T-helper 17 cell (primary cell): Measurements from ENCODE around the gene NTRK1. TPM values are rescaled to one million over a fixed set of nuclear protein-coding genes. Genes with fewer than 3 reads are reported as not detected.

Source experiments
- ATAC-seq: fragments of 150-1000 bp; cut with Tn5 transposase; 2 replicates; pipeline ENCODE4 v1.10.0; 2021; ENCODE audit warnings: mild to moderate bottlenecking, moderate library complexity
- DNase-seq, 3 donors: peaks; one replicate each; pipeline versions ENCODE4 v3.0.0 to v3.0.0-alpha.2; 2020 to 2021
- H3K9me3 ChIP-seq: one replicate; pipeline ENCODE4 v1.7.0; 2013; ENCODE audit warnings: low read length, mild to moderate bottlenecking; ENCODE audit not compliant: control insufficient read depth, poor library complexity, severe bottlenecking
- H3K27ac Mint-ChIP-seq: one replicate; pipeline ENCODE4 v1.8.0; 2022; ENCODE audit warnings: mild to moderate bottlenecking, moderate library complexity, mixed read lengths
- H3K27me3 Mint-ChIP-seq: one replicate; pipeline ENCODE4 v1.8.0; 2022; ENCODE audit warnings: mixed read lengths
- H3K36me3 Mint-ChIP-seq: one replicate; pipeline ENCODE4 v1.8.0; 2022; ENCODE audit warnings: low read depth, mixed read lengths
- H3K4me1 Mint-ChIP-seq: one replicate; pipeline ENCODE4 v1.8.0; 2022; ENCODE audit warnings: mild to moderate bottlenecking, mixed read lengths
- H3K4me3 Mint-ChIP-seq: one replicate; pipeline ENCODE4 v1.8.0; 2022; ENCODE audit warnings: mild to moderate bottlenecking, moderate library complexity, mixed read lengths
- total RNA-seq, 4 donors: library from RNA in 2 of 4; stranded (reverse) in 2 of 4; gene quantifications; one replicate each; pipeline ENCODE4 v1.2.3 and lab custom pipeline; 2022 to 2026

Gene NTRK1
- total RNA-seq, 2 donors from 2014 or later, result 0.34 to 0.67 TPM

GRCh38 chr1:156865865-156866248 is 5.2 kb downstream of the NTRK1 start:
- Mint-ChIP-seq H3K27me3 (peaks cover 54% of the 10 kb centered on the region), H3K36me3 (peaks cover 4% of the 10 kb centered on the region), H3K4me1 (peaks cover 25% of the 10 kb centered on the region), H3K27ac (no peak overlapping the region), H3K4me3 (no peak overlapping the region)
- no peak for DNase-seq
- no peaks in the 10 kb centered on the region for H3K9me3 ChIP-seq
- ATAC-seq, result no peak

GRCh38 chr1:156866249-156866909 is 5.7 kb downstream of the NTRK1 start:
- H3K9me3 ChIP-seq, result no peaks in the 10 kb centered on the region
- H3K4me1 Mint-ChIP-seq, result peaks cover 26% of the 10 kb centered on the region
- H3K36me3 Mint-ChIP-seq, result peaks cover 4% of the 10 kb centered on the region
- H3K27me3 Mint-ChIP-seq, result peaks cover 54% of the 10 kb centered on the region
- no peak overlapping the region for H3K4me3 Mint-ChIP-seq
- no peak for DNase-seq
- ATAC-seq, result no peak
- H3K27ac Mint-ChIP-seq, result no peak overlapping the region

GRCh38 chr1:156868341-156868740 is 7.7 kb downstream of the NTRK1 start:
- ATAC-seq (no peak), DNase-seq (no peak)
- Mint-ChIP-seq H3K4me3 (no peak overlapping the region), H3K27me3 (peaks cover 36% of the 10 kb centered on the region), H3K36me3 (peaks cover under 1% of the 10 kb centered on the region), H3K4me1 (peaks cover 20% of the 10 kb centered on the region), H3K27ac (no peak overlapping the region)
- H3K9me3 ChIP-seq, result no peaks in the 10 kb centered on the region

- H3K36me3 Mint-ChIP-seq, result no peaks in the 10 kb centered on the region
- DNase-seq (no peak), ATAC-seq (no peak)
- no peak overlapping the region for H3K27ac Mint-ChIP-seq
- no peaks in the 10 kb centered on the region for H3K9me3 ChIP-seq
- H3K4me3 Mint-ChIP-seq, result no peak overlapping the region
- H3K4me1 Mint-ChIP-seq, result peaks cover 17% of the 10 kb centered on the region
- peaks cover 35% of the 10 kb centered on the region for H3K27me3 Mint-ChIP-seq
Observed at GRCh38 chr1:156869455-156869854, 8.8 kb downstream of the NTRK1 start.

- Mint-ChIP-seq H3K4me3 (no peak overlapping the region), H3K27me3 (peaks cover 48% of the 10 kb centered on the region), H3K27ac (no peak overlapping the region), H3K36me3 (peaks cover 3% of the 10 kb centered on the region), H3K4me1 (peaks cover 14% of the 10 kb centered on the region)
- no peak for DNase-seq
- ATAC-seq, result no peak
- no peaks in the 10 kb centered on the region for H3K9me3 ChIP-seq
Observed at GRCh38 chr1:156873659-156874058, 13.0 kb downstream of the NTRK1 start.

GRCh38 chr1:156874142-156874541 is 13.5 kb downstream of the NTRK1 start:
- Mint-ChIP-seq H3K27ac (no peak overlapping the region), H3K4me3 (no peak overlapping the region), H3K36me3 (peaks cover 3% of the 10 kb centered on the region), H3K27me3 (peaks cover 51% of the 10 kb centered on the region), H3K4me1 (peaks cover 14% of the 10 kb centered on the region)
- no peak for DNase-seq
- ATAC-seq, result no peak
- H3K9me3 ChIP-seq, result no peaks in the 10 kb centered on the region

GRCh38 chr1:156874572-156875340 is 14.1 kb downstream of the NTRK1 start:
- H3K9me3 ChIP-seq, result no peaks in the 10 kb centered on the region
- DNase-seq (no peak), ATAC-seq (no peak)
- no peak overlapping the region for H3K27ac Mint-ChIP-seq
- H3K4me1 Mint-ChIP-seq, result peaks cover 14% of the 10 kb centered on the region
- H3K4me3 Mint-ChIP-seq, result no peak overlapping the region
- peaks cover 3% of the 10 kb centered on the region for H3K36me3 Mint-ChIP-seq
- peaks cover 49% of the 10 kb centered on the region for H3K27me3 Mint-ChIP-seq

GRCh38 chr1:156875341-156875615 is 14.6 kb downstream of the NTRK1 start:
- no peak overlapping the region for H3K27ac Mint-ChIP-seq
- ATAC-seq, result no peak

GRCh38 chr1:156876281-156876680 is 15.6 kb downstream of the NTRK1 start:
- Mint-ChIP-seq H3K36me3 (peaks cover 3% of the 10 kb centered on the region), H3K27ac (no peak overlapping the region), H3K4me1 (peaks cover 11% of the 10 kb centered on the region), H3K4me3 (no peak overlapping the region), H3K27me3 (peaks cover 62% of the 10 kb centered on the region)
- no peak for DNase-seq
- no peaks in the 10 kb centered on the region for H3K9me3 ChIP-seq
- no peak for ATAC-seq

More at GRCh38 chr1:156875341-156875615, 14.6 kb downstream of the NTRK1 start:
- DNase-seq, result no peak
- no peaks in the 10 kb centered on the region for H3K9me3 ChIP-seq
- H3K27me3 Mint-ChIP-seq, result peaks cover 52% of the 10 kb centered on the region
- peaks cover 14% of the 10 kb centered on the region for H3K4me1 Mint-ChIP-seq
- H3K4me3 Mint-ChIP-seq, result no peak overlapping the region
- H3K36me3 Mint-ChIP-seq, result peaks cover 3% of the 10 kb centered on the region

- Mint-ChIP-seq H3K4me3 (no peak overlapping the region), H3K36me3 (peaks cover 3% of the 10 kb centered on the region), H3K4me1 (peaks cover 12% of the 10 kb centered on the region), H3K27ac (no peak overlapping the region), H3K27me3 (peaks cover 75% of the 10 kb centered on the region)
- H3K9me3 ChIP-seq, result no peaks in the 10 kb centered on the region
- DNase-seq (no peak), ATAC-seq (no peak)
Observed at GRCh38 chr1:156877433-156878170, 16.9 kb downstream of the NTRK1 start.

- no peaks in the 10 kb centered on the region for H3K9me3 ChIP-seq
- H3K4me1 Mint-ChIP-seq, result peaks cover 16% of the 10 kb centered on the region
- H3K27me3 Mint-ChIP-seq, result peaks cover 82% of the 10 kb centered on the region
- ATAC-seq (no peak), DNase-seq (no peak)
- H3K36me3 Mint-ChIP-seq, result peaks cover 5% of the 10 kb centered on the region
- H3K4me3 Mint-ChIP-seq, result no peak overlapping the region
- no peak overlapping the region for H3K27ac Mint-ChIP-seq
Observed at GRCh38 chr1:156879876-156880275, 19.2 kb downstream of the NTRK1 start.

GRCh38 chr1:156880473-156880872 is 19.8 kb downstream of the NTRK1 start:
- H3K27me3 Mint-ChIP-seq, result peaks cover 83% of the 10 kb centered on the region
- DNase-seq (no peak), ATAC-seq (no peak)
- no peaks in the 10 kb centered on the region for H3K9me3 ChIP-seq
- peaks cover 13% of the 10 kb centered on the region for H3K4me1 Mint-ChIP-seq
- H3K27ac Mint-ChIP-seq, result no peak overlapping the region
- no peak overlapping the region for H3K4me3 Mint-ChIP-seq
- peaks cover 3% of the 10 kb centered on the region for H3K36me3 Mint-ChIP-seq

GRCh38 chr1:156881101-156881500 is 20.4 kb downstream of the NTRK1 start:
- ATAC-seq, result no peak
- Mint-ChIP-seq H3K27me3 (peaks cover 89% of the 10 kb centered on the region), H3K36me3 (peaks cover 3% of the 10 kb centered on the region)

More at GRCh38 chr1:156881101-156881500, 20.4 kb downstream of the NTRK1 start:
- H3K4me3 Mint-ChIP-seq, result no peak overlapping the region
- no peak for DNase-seq
- peaks cover 13% of the 10 kb centered on the region for H3K4me1 Mint-ChIP-seq
- H3K9me3 ChIP-seq, result no peaks in the 10 kb centered on the region
- H3K27ac Mint-ChIP-seq, result no peak overlapping the region
